Type B pancreatic cell (in vitro differentiated cells): ENCODE results near the gene ADPRHL1. TPM values are rescaled to one million over a fixed set of nuclear protein-coding genes. Genes with fewer than 3 reads are reported as not detected.
A peak's percentile ranks its signal among the peaks of the same experiment; 100 is the strongest.

Source experiments
- DNase-seq: peaks from one replicate; pipeline ENCODE4 v3.0.0; 2021; ENCODE audit warnings: mixed read lengths; ENCODE audit not compliant: unreplicated experiment; ENCODE audit errors: extremely low spot score
- H3K27ac Mint-ChIP-seq: 2 replicates; pipeline ENCODE4 v1.8.0; 2021; ENCODE audit warnings: mild to moderate bottlenecking, mixed read lengths
- H3K27me3 Mint-ChIP-seq: 2 replicates; pipeline ENCODE4 v1.8.0; 2021; ENCODE audit warnings: mixed read lengths
- H3K36me3 Mint-ChIP-seq: 2 replicates; pipeline ENCODE4 v1.8.0; 2021; ENCODE audit warnings: mixed read lengths
- H3K4me1 Mint-ChIP-seq: one replicate; pipeline ENCODE4 v1.8.0; 2021; ENCODE audit warnings: mixed read lengths; ENCODE audit not compliant: unreplicated experiment
- H3K4me3 Mint-ChIP-seq: 2 replicates; pipeline ENCODE4 v1.8.0; 2021; ENCODE audit warnings: mild to moderate bottlenecking, mixed read lengths
- H3K9me3 Mint-ChIP-seq: 2 replicates; pipeline ENCODE4 v1.8.0; 2021; ENCODE audit warnings: mixed read lengths
- CTCF ChIP-seq: fragments of 200-600 bp; sonication (generic); conservative IDR thresholded peaks from 2 replicates; pipeline ENCODE4 v1.5.0; 2021; ENCODE audit warnings: antibody characterized with exemption, mild to moderate bottlenecking
- total RNA-seq: library from RNA; stranded (reverse); gene quantifications from 2 replicates; pipeline ENCODE4 v1.2.1, GENCODE V29; 2021; ENCODE audit warnings: low replicate concordance

ADPRHL1 gene
- total RNA-seq, 1 donor from 2014 or later: 4.1 TPM

GRCh38 chr13:113428871-113429607 is 24.2 kb downstream of the ADPRHL1 start:
- Mint-ChIP-seq H3K27me3 (no peaks in the 10 kb centered on the region), H3K27ac (no peak overlapping the region), H3K9me3 (no peaks in the 10 kb centered on the region), H3K4me3 (no peak overlapping the region), H3K36me3 (no peaks in the 10 kb centered on the region), H3K4me1 (no peaks in the 10 kb centered on the region)
- no peak for DNase-seq
- TF ChIP-seq CTCF: no peak

- Mint-ChIP-seq H3K4me1 (no peaks in the 10 kb centered on the region), H3K27me3 (no peaks in the 10 kb centered on the region), H3K27ac (peak overlapping the region; percentile 66), H3K9me3 (no peaks in the 10 kb centered on the region), H3K4me3 (no peak overlapping the region), H3K36me3 (no peaks in the 10 kb centered on the region)
- no peak for TF ChIP-seq CTCF
- DNase-seq: no peak
Observed at GRCh38 chr13:113428469-113428865, 24.8 kb downstream of the ADPRHL1 start.

GRCh38 chr13:113427562-113428468 is 25.5 kb downstream of the ADPRHL1 start:
- no peak for DNase-seq
- H3K27ac Mint-ChIP-seq: peak overlapping the region; percentile 66

GRCh38 chr13:113426591-113426986 is 26.7 kb downstream of the ADPRHL1 start:
- no peak for DNase-seq
- Mint-ChIP-seq H3K27ac (no peak overlapping the region), H3K36me3 (no peaks in the 10 kb centered on the region), H3K9me3 (no peaks in the 10 kb centered on the region), H3K27me3 (no peaks in the 10 kb centered on the region), H3K4me3 (no peak overlapping the region), H3K4me1 (peaks cover 9% of the 10 kb centered on the region)
- no peak for TF ChIP-seq CTCF

More at GRCh38 chr13:113427562-113428468, 25.5 kb downstream of the ADPRHL1 start:
- Mint-ChIP-seq H3K36me3 (no peaks in the 10 kb centered on the region), H3K4me3 (no peak overlapping the region), H3K27me3 (no peaks in the 10 kb centered on the region), H3K9me3 (no peaks in the 10 kb centered on the region), H3K4me1 (no peaks in the 10 kb centered on the region)
- TF ChIP-seq CTCF: no peak

- H3K9me3 Mint-ChIP-seq: no peaks in the 10 kb centered on the region
- H3K4me1 Mint-ChIP-seq: peaks cover 10% of the 10 kb centered on the region
- no peaks in the 10 kb centered on the region for H3K27me3 Mint-ChIP-seq
- no peaks in the 10 kb centered on the region for H3K36me3 Mint-ChIP-seq
- no peak overlapping the region for H3K27ac Mint-ChIP-seq
- H3K4me3 Mint-ChIP-seq: no peak overlapping the region
- TF ChIP-seq CTCF: no peak
- DNase-seq: no peak
Observed at GRCh38 chr13:113425941-113426590, 27.2 kb downstream of the ADPRHL1 start.
